AG08396 (cell line): ENCODE data around the gene IGSF3.

Experiments used
- DNase-seq: peaks from one replicate; pipeline ENCODE4 v3.0.0; 2012; ENCODE audit warnings: low spot score, mixed read lengths

IGSF3 gene

GRCh38 chr1:116686175-116686574 lies 18.6 kb upstream of the IGSF3 start:
- DNase-seq: no peak

DNA sequence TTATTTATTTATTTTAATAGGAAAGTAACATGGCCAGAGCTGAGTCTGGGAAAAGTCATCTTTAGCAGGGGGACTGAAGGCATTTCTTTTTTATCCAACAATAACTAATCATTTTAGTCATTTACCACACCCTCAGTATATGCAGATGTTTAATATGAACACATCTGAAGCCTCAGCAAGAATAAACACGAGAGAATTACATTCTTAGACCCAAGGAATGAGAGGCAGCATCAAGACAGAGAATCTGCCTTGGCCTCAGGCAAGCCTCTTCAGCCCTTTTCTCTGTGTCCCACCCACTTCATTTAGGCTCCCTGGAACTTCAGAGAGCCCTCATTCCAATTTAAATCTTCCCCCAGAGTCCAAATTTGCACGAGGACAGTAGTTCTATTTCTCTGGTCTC lies 17.0 kb upstream of the IGSF3 start:
- DNase-seq: no peak

GRCh38 chr1:116682641-116683221 lies 15.2 kb upstream of the IGSF3 start:
- DNase-seq: no peak

DNA sequence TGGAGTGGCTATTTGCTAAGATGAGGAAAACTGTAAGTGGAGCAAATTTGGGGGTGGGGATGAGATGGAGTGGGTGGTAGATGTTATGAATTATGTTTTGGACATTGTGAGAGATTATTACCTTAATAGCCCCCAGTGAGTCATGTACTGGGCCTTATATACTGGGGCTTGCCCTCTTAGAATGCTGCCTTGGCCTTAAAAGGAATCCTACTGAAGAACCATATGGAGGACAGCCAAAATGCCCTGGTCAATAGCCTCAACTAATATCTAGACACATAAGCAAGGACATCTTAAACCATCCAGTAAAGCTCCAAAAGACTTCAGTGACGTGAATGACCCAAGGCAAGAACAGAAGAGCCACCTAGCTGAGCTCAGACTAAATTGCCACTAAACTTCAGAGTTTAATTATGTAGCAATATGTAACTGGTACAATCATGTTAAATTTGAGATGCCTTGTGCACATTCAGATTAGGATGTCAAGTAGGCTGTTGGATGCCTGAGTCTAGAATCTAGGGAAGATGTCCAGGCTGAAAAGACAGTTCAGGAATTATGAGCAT lies 13.9 kb upstream of the IGSF3 start:
- no peak for DNase-seq

DNA sequence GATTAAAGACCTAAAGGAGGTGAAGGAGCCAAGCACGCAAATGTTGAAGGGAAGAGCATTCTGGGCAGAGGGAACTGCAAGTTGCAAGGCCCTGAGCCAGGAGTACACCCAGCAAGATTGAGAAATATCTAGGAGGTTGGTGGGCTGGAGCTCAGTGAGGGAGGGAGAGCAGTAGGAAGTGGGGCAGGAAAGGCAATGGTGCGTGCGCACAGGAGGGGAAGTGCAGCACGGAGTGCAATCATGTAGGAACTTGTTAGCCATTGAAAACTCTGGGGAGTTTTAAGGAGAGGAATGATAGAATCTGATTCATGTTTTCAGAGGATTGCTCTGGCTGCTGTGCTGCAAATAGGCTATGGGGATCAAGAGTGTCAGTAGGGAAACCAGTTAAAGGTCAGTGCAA lies 13.2 kb upstream of the IGSF3 start:
- no peak for DNase-seq

DNA sequence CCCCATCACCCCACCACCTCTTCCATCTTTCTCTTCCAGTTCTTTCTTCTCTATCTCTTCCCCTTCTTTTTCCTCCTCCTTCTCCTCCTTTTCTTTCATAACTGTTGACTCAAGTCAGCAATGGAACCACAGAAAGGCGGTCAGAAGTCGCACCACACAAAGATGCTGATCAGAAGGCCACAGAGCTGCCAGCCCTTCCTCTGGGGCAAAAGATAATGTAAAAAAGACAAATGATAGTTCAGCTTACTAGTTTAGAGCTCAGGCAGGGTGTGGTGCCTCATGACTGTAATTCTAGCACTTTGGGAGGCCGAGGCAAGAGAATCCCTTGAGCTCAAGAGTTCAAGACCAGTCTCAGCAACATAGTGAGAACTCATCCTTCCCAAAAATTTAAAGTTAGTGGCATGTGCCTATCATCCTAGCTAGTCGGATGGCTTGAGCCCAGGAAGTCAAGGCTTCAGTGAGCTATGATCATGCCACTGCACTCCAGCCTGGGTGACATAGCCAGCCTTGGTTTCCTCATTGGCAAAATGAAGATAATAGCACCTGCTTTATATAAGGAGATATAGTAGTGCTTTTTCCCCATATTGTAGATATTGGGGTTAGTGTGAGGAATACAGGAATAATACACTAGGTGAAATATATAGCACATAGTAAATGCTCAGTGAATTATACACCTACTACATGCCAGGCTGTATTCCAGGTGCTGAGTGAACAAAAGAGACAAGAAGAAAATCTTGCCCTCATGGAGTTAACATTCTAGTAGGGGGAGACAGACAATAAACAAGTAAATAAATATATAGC lies 12.5 kb upstream of the IGSF3 start:
- DNase-seq: no peak

- no peak for DNase-seq
Observed at GRCh38 chr1:116679091-116679827, 11.7 kb upstream of the IGSF3 start.

GRCh38 chr1:116678732-116679090 lies 11.2 kb upstream of the IGSF3 start:
- no peak for DNase-seq

DNA sequence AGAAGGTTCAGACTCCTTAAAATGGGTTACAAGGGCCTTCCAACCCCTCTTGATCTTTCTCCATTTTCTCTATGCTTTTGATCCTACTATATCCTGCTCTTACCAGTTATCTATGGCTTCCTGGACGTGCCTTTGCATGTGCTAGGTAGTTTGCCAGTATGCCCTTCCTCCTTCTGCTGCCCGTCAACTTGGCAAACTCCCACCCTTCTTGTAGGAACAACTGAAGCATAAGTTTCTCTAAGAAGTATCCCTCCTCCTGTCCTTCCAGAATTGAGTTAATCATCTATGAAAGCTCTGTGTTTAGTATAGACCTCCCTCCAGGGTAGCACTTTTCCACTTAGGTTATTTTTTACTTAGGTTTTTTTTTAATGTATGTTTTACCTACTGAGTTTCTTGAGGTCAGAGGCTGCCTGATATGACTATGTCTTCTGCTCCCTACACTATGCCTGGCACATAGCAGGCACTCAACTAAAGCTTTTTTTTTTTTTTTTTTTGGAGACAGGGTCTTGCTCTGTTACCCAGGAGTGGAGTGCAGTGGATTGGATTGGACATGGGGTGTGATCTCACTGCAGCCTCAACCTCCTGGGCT lies 10.0 kb upstream of the IGSF3 start:
- DNase-seq: no peak

- no peak for DNase-seq
Observed at GRCh38 chr1:116676291-116676690, 8.8 kb upstream of the IGSF3 start.

GRCh38 chr1:116674751-116675150 lies 7.2 kb upstream of the IGSF3 start:
- no peak for DNase-seq

DNA sequence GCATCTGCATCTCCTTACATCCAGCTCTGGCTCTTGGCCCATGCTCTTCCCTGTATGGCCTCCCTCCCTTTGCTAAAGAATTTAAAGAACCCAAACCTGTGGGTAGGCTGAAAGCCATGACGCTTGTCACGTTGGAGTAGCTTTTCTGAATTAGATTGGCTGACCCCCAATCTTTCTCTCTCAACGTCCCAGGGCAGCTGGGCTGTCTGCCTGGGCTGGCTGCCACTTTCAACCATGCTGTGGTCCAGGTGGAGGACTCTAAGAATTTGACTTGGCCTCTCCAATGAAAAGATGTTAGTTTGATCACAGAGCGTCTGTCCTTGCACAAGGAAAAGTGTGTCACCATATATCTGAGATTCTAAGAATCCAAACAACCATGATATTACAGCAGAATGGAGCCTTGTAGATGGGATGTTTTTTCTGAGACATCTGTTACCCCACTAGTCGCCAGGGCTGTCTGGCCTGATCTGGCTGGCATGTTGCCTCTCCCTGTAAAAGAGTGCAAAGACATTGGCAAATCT lies 6.5 kb upstream of the IGSF3 start:
- DNase-seq: no peak

GRCh38 chr1:116671912-116672311 lies 4.4 kb upstream of the IGSF3 start:
- no peak for DNase-seq

DNA sequence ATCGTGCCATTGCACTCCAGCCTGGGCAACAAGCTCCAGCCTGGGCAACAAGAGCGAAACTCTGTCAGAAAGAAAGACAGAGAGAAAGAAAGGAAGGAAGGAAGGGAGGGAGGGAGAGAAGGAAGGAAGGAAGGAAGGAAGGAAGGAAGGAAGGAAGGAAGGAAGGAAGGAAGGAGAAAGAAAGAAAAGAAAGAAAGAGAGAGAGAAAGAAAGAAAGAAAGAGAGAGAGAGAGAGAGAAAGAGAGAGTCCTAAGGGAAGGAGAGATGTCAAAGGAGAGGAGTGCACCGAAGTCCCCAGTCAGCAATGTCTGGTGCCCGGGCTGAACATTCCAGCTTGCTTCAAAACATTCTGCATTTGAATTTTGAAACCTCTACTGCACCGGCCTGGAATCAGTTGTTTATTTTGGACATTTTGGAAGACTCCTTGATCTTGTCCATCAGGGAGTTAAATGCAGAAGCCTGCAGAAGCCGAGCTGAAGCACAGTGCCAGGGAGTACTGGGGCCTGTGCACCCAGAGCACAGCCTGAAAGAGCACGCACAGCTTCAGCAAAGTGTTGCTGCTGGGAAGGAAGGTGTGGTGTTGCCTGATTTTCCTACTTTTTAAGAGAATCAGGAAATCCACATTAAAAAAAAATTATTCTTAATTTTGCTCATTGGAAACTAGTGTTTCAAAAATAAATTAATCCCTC lies 3.7 kb upstream of the IGSF3 start:
- no peak for DNase-seq

DNA sequence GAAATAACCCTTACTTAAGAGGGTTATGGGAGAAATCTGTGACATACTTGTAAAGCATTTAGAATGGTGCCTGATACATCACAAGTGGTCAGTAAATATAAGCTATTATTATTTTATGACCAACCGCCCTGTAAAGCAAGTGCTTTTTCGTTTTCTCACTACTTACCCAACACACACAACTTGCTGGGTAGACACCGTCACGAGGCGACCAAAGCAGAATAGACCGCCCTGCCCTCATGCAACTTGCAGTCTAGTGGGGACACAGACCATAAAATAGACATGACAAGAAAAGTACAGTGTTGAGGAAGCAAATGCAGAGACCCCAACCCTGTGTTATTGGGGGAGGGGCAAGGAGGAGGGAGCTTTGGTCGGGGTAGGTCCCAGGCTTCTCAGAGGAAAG lies 744 bp upstream of the IGSF3 start:
- no peak for DNase-seq

DNA sequence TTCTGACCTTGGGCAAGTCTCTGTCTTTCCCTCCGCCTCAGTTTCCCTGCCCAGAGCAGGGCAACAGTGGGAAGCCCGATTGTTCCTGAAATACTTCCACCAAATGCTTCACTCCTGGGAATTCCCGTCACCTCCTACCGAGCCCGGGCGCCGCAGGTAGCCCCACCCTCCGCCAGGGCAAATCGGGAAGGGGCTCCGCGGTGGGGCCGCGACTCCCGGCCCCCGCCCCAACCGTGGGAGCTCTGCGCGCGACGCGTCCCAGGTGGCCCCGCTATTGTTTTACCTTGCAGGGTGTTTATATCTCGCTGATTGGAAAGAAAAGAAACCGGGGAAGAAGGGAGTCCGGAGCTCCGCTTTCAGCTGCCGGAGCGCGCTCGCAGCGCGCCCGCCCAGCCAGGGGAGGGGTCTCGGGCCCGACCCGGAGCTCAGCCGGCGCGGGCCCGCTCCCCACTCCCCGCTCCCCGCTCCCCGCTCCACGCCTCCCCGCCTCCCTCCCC lies 407 bp downstream of the IGSF3 start:
- no peak for DNase-seq

DNA sequence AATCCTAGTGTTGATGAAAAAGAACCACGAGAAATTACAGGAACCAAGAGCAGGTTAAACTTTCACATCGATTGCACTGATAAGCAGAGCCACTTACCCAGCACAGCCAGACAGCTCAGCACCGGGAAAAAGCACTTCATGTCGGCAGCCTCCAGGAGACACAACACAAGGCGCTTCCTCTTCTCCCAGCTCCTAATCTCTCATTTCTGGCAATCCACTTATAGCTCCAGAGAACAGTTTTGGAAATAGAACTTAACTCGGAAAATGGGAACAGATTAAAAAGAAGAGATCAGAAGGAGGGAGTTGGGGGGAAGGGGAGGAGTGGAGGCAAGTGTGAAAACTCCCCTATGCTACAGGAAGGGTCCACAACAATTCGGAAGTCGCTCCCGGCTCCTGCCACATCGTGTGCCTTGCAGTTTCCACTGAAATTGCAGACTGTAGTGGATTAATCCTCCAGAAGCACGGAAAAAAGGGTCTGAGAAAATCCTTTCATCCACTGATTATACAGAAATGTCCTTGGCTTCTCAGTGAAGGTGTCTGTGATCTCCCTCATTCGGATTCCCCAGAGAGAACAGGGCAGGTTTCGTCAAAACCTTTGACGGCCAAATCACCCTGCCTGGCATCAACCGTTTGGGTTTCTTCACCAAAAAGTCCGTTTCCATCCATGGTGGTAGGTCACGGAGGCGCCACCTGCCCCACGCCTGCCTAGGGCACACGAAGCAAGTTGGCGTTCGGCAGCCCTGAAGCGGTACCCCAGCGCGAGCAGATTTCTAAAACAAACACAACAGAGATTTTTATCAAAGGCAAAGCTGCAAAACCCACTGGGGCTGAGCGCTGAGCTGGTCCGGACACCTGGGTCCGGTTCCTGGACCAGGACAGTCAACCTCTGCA lies 1.1 kb downstream of the IGSF3 start:
- no peak for DNase-seq

DNA sequence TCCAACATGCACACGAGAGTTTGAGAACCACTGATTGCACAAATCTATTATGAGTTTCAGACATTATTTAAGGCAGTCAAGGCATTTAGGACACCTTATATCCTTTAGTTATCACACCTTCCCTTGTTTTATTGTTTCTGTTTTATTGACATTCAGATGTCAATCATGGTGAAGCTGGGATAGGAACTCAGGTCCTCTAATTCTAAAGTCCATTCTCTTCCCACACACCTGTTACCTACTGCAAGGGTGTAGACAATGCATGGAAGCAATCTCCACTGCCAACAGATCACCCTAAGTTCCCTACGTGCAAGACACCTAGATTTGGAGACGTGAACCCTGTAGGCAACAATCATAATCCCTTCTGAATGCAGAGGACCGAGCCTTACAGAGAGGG lies 2.6 kb downstream of the IGSF3 start:
- DNase-seq: no peak

DNA sequence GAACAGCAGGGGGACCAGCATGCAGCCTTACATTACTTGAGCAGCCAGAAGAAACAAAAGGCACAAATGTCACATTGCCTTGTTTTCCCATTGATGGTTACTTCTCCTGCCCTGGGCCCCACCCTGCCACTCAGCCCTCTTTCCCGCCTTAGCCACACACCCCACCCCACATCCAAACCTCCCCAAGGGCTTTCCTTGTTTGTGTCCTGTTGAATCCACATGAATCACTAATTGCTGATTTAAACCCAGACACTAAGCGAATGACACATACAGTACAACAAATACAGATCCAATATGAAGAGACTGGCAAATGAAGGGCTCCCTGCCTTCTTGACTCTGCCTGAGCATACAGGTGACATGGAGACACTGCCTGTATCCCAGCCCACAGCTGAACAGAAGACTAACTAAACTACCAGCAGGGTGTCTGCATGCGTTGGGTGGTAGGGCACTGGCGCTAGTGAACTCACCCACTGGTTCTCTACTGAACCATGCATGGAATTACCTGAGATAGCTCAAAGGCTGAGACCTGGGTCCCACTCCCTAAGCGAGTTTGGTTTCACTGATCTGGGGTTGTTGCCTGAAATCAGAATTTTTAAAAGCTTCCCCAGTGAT lies 3.1 kb downstream of the IGSF3 start:
- DNase-seq: no peak

DNA sequence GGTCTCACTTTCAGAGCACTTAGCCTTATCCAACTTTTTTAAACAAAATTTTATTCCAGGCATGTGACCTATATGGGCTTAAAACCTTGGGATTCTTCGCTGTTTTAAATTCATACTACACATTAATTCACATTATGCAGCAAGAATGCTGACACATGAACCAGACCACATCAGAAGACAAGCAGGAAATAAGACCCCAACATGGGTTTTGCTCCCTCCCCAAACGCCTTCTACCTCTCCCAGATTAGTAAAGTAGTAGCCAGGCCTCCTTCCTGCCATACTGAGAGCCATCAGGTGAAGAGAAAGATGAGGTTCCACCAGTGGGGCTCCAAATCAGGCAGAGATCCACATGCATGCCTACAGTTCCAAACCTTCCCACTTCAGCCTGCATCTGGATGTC lies 3.7 kb downstream of the IGSF3 start:
- no peak for DNase-seq
